T-helper 2 cell treated with Interferon-gamma antibody and Interleukin-4, amounts not matched to agents 100 ng/mL and 5 ng/mL, for 36 hours (primary cell): Measurements from ENCODE around the gene ENTREP3. TPM values are rescaled to one million over a fixed set of nuclear protein-coding genes. Genes with fewer than 3 reads are reported as not detected.

Source experiments
- intact Hi-C: fragments of 100-400 bp; cut with micrococcal nuclease; formaldehyde crosslinking; loops from one replicate; pipeline ENCODE4 v1.15.1; 2023
- total RNA-seq: library from RNA; stranded (reverse); gene quantifications from 2 replicates; pipeline ENCODE4 v1.2.3, GENCODE V29; 2022

ENTREP3 gene
- total RNA-seq, 1 donor from 2014 or later, result 19.2 TPM

DNA sequence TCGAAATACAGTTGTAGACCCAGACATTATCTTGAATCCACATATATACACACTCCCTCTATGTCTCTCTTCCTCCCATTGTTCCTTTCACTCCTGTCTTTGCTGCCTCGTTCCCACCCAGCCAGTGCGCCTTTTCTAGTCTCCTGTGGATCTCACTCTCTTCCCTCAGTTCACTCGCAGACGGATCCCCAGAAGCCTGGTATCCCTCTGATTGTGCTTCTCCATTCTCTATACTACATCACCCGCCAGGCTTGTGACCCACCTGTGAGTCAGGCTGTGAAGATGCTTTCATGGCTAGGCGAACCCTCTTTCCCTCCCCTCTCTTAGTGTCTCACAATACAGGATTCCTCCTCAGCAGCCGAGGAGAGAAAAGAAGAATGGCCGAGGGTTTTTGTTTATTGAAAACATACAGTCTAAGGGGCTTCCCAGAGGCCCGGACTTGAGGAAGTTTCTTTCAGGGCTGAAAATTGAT lies 23.4 kb upstream of the ENTREP3 start:
- intact Hi-C loops, result loop anchor here (10.0 kb wide), 1 partner anchor 286 kb away; the partner anchor contains the start of gene ASH1L

DNA sequence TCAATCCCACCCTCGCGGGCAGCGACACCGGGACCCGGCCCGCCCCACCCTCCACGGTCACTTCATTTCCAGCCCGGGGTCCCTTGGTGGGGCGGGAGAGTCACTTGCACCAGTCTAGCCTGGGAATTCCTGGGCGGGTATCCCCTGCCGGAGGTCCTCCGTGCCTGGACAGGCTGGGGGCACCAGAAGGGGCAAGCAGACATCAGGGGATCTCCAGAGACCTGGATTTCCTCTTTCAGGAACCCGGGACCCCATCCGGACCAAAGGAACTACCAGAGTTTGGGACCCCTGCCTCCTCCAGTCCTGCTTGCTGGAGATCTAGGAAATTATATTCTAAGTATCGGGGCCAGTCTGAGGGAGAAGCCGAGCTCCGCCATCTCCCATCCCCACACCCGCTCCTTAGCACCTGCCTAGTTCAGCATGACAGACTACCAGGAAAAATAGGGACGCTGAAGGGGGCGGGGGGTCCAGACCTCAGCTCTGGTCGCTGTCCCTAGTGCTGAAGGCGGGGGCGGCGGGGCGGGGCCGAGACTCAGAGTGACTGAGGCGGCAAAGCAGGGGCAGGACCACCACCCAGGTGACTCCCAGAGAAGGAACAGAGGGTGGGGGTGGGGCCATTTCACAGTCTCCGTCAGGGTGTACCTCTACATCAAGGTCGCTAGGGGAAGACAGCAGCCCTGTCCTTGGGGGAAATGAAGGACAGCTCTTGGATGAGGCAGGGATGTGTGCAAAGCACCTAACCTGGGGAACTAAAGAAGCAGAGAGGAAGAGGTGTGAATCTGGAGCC lies 22.8 kb upstream of the ENTREP3 start:
- intact Hi-C loops, result loop anchor here (1.0 to 10.0 kb wide), 3 partner anchors 30 to 287 kb away; partner anchors contain the start of genes ASH1L and FDPS

DNA sequence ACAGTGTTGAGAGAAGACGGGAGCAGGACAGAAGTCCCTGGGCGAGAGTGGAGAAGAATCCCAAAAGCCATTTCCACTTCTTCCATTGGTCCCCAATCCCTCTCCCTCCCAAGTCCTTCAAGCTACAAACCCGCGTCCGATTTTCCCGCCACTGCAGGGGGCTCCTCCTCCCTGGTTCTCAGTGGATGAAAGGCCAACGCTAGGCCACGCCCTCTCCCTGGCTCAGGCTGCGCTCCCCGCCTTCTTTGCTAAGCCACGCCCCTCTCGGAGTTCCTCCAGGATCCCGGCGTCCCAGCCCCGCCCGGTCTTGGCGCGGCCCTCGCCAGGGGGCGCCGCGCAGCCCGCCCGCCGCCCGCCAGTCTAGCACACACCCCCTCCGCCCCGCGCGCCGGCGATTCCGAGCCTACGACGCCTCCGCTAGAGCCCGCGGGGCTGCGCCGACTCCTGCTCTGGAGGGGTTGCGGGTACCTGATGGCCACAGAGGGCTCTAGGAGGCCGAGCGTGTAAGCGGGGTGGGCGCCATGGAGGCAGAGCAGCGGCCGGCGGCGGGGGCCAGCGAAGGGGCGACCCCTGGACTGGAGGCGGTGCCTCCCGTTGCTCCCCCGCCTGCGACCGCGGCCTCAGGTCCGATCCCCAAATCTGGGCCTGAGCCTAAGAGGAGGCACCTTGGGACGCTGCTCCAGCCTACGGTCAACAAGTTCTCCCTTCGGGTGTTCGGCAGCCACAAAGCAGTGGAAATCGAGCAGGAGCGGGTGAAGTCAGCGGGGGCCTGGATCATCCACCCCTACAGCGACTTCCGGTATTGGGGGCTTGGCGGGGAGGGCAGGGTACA lies 22.0 kb upstream of the ENTREP3 start, which contains the start of gene HCN3:
HCN3 (plus strand) TSS at position 394 of the 832 bp plus-strand sequence; CDS start at position 522, 128 bp downstream.
- intact Hi-C loops, result loop anchor here (1.0 to 10.0 kb wide), 3 partner anchors 31 to 288 kb away; partner anchors contain the start of genes ASH1L and FDPS

DNA sequence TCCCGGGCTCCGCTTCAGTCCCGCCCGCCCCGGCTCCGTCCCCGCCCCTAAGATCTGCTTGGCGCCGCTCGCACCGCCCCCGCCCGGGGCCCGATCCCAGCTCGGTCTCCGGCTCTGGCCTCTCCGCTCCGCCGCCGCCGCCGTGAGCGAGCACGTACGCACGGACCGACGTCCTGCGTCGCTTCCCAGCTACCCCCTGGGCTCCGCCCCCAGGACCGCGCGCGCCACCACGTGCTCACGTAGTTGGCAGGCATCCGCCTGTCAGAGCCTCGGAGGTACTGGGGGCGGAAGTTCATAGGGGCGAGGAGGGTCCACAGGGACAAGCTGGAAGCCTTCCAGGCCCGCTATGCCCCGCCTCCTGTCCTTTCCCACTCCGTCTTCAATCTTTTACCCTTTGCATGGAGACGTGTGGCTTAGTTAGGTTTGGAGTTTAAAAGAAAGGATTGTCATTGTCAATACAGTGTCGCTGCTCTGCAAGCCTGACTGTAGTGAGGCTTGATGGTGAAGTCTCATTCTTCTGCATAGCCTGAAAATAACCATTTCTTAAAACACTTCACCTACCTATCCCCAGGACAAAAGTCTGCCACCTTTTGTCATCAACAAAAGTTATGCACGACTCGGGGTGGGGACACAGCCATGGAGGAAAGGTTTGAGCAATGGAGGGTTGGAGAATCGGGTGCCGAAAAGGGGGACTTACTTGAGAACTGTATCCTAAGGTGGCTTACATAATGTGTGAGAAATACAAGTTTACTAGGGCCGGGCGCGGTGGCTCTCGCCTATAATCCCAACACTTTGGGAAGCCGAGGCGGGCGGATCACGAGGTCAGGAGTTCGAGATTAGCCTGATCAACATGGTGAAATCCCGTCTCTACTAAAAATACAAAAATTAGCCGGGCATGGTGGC lies 18.3 kb upstream of the ENTREP3 start, which contains the start of gene CLK2:
CLK2 (minus strand) TSS at position 162 of the 903 bp plus-strand sequence. CDS start 2,527 bp downstream, outside the sequence.
- intact Hi-C loops, result loop anchor here (1.0 to 10.0 kb wide), 5 partner anchors 11 to 291 kb away; partner anchors contain the start of genes ASH1L, ENTREP3 and SCAMP3

DNA sequence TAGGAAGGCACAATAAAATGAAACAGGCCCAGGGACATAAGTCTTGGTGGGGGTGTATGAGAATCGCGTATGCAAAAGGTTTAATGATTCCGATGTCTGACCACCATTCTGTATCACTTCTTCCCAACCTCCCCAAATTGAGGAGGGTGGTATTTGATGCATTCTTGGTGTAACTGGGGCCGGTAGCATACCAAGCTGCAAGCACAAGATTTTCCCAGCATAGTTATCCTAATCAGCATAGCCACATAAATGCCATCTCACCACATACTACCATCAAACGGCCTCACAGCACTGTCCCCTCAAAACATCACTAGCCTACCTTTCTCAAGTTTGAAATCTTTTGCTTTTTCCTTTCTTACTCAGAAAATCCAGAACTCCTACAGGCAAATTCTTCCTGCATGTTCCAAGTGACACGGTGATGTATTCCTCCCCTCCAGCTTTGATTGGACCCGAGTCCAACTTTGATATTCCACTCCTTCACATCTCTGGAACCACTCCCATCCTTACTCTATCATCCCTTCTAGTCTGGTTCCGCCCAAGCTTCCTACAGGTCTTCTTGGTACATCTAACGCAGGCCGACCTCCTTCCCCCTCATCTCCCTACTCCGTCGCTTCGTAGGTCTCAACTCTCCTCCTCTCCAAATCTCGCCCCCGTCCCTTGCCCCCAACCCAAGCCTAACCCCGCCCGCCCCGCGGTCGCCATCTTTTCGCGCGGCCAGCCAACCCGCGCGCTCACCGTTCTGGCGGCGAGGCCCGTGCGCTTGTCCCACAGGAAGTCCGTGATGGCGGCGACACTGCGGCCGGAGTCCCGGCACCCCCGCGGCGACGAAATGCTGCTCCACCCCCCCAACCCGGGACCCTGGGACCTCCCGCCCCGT lies 17.4 kb upstream of the ENTREP3 start:
- intact Hi-C loops, result loop anchor here (1.0 to 10.0 kb wide), 5 partner anchors 10 to 292 kb away; partner anchors contain the start of genes ASH1L, ENTREP3 and SCAMP3

DNA sequence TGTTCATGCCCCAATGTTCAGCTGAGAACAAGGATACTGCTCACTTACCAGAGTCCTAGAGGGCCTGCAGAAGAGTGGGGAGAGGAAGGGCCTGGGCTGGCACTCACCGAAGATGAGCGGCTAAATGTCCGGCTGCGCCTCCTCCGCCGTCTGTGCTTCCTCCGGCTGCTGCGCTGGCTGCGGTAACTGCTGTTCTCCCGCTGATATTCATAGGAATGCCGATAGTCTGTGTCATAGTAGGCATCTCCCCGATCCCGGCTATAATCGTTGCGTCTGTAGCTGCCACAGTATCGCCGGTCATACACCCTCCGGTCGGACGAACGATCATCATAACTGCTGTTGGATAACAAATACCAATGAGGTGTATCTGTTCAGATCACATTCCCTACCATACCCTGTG lies 14.1 kb upstream of the ENTREP3 start:
- intact Hi-C loops, result no loop called here

DNA sequence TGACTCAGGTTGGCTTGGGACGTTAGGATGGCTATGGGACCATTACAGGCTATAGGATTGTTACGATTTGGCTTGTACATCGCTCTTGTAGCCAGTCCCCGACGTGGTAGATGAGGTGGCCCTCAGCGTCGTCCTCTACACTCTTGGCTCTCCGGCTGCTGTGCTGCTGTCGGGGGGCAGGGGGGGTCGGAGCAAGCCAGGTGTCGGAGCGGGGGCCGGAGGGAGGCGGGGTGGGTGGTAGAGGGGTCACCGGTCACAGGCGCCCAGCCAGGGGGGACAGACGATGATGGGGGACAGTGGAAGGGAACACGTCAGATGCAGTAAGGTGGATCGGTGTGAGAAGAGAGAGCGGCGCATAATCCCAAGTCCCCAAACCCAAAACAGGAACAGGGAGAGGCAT lies 13.3 kb upstream of the ENTREP3 start:
- intact Hi-C loops, result no loop called here

DNA sequence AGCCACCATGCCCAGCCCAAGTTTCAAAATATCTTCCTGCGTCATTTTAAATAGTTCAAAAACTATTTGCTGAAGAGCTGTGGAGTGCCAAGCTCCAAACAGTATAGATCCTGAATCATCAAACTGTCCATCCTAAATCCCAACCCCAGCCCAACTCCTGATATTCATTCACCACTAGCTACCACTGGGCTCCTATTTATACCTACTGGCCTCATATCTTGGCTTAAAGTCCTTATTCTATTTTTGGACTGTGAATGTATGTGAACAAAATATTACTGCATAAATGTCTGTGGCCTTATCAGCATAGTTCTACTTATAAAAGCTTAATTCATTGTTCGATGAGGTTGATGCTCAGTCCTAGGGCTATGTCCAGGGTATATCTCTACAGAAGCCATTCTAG lies 12.1 kb upstream of the ENTREP3 start:
- intact Hi-C loops, result no loop called here

DNA sequence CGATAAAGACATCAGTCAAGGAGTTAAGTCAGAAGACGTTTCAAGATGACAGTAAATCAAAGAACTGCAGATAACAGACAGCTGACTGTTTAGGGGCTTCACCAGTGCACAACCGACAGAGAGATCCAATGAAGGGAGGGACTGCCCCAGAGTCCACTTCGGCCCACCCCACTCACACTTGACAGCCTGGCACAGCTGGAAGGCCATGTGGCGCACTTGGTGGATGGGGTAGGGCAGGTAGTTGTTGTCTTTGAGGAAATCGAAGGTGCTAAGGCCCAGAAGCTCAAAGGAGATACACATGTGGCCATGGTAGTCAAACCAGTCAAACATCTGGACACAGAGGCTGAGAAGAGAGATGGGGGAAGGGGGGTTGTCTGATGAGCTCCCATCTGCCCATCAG lies 11.3 kb upstream of the ENTREP3 start:
- intact Hi-C loops, result no loop called here

DNA sequence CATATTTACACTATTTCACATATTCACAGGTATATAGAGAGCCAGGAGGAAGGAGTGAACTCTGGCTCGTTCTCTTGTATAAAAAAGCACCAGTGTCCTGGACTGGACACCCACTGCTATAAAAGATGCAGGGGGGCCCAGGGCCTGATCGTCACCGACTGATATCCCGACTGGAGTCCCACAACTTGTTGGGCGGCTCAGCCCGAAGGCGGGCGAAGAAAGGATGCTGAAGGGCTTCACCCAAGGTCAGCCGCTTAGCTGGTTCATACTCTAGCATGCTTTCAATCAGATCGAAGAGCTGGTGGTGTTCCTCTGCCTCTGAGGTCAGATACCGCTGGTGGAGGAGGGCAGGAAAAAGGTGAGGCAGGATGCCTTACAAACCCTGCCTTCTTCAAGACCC lies 7.8 kb upstream of the ENTREP3 start:
- intact Hi-C loops, result no loop called here

DNA sequence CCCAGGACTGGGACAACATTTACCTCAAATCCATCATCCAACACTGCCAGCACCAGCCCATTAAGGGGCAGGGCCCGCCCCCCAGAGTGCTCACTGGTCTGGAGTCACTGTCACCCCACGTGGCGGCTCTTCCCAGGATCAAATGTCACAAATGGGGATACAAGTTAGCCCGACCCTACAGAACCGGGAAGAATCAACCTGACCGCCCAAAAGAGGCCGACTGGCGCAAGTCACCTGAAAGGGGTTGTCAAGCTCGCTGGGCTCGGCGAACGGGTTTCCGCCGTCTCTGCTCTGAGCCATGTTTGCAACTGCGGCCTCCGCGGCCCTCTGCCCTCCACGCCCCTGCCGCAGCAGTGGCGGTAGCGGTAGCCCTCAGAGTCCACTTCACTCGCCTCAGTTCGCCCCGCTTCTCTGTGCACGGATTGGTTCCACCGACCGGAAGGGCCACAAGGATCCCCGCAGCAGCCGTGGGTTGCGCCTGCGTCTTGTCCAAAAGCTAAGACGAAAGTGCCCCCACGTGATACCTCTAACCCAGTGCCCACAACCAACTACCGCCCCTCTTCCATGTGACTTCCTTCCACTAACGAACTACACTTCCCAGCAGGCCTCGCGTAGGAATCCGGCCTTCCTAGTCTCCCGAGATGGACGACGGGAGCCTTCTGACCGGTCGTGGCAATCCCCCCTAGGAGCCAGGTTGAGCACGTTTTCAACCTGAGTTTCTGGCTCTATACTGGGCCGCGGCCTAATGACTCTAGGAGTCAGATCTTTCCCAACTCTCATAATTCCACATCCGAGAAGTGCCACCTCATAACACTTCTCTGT lies 6.8 kb upstream of the ENTREP3 start, which contains the start of gene SCAMP3:
SCAMP3 (minus strand) TSS at position 509 of the 822 bp plus-strand sequence; CDS start at position 300, 209 bp downstream.
- intact Hi-C loops, result loop anchor here (1.0 kb wide), 2 partner anchors 11 to 12 kb away; partner anchors contain the start of gene CLK2

DNA sequence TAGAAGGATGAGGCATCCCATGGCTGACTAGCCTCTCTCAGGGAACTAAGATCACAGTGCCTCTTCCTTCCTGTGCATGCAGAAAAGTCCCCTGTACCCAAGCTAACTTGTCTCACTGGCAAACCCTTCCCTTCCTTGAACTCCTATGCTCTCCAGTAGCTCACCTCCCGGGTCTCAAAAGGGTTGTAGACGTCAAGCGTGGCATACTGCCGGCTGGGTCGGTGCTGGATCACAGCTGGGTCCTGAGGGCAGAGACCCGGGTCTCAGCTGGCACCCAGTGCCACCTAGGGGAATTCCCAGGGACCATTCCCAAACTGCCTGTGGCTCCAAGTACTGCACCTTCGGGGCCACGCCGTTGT lies 6.2 kb upstream of the ENTREP3 start:
- intact Hi-C loops, result no loop called here

DNA sequence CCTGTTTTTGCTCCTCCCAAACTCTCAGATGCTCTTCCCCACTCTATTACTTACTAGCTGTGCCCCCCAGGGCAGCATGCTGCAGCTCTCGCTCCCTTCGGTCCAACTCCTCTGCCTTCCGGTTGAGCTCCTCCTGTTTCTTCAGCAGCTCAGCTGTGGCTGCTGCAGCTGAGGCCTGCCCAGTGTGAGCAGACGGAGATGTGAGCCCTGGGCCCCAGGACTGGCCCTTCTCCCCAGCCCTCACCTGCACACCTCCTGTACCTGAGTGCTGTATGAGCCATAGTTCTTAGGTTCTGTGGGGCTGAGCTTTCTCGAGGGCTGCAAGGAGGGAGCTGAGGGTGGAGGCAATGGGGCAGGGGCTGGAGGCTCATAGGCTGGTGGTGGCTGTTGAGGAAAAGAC lies 5.0 kb upstream of the ENTREP3 start:
- intact Hi-C loops, result no loop called here

DNA sequence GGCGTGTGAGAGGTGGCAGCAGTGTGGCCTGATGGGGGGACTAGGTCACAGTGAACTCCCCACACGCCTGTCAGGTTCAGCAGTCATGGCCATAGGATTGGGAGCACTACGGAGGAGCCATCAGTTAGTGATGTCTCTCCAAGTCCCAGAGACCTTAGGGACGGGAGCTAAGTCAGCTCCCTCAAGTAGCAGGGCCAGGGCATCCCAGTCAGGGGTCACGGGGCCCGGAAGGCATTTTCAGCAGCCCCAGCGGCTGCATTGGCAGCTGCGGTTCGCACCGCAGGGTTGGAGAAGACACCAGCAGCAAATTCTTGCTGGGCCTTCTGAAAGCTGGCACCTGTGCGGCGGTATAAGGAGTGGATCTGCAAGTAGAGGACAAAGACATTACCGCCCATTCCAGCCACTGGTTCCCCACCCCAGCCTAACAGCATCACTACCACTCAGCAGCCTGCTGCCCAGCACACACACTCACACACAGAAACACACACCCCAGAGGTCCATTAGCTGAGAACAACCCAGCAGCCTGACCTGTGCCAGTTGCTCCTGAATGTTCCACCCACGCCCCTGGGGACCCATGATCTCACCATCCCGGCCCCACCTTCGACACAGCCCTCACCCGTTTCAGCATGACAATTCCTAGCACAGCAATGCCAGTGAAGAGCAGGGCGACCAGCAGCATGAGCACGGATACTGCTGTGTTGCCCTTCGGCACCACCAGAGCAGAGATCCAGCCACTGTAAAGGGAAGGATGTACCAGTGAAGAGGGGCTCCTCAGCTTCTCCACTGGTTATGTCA lies 972 bp upstream of the ENTREP3 start:
- intact Hi-C loops, result no loop called here

DNA sequence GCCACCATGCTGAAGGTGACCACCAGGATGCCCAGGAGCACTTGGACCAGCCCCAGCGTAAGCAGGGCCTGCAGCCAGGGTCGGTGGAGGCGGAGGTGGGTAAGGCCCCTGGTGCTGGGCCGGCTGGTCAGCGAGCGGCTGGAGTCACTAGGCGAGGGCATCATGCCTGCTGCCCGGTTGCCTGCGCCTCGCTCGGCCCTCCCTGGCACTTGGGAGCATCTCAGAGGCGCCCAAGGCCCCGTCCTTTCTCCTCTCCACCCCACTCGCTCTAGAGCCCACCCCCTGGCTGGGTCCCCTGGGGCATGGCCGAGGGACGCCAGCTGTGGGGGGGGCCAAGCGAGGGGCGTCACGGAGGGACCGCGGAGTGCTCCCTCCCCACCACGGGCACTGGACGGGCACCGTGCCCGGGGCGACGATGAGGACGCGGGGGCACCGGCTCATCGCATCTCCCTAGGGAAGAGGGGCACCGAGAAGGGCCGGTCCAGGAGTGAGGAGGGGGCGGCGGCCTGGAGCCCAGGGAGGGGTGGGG lies 505 bp downstream of the ENTREP3 start:
- intact Hi-C loops, result loop anchor here (2.0 kb wide), 1 partner anchor 18 kb away; the partner anchor contains the start of gene CLK2

DNA sequence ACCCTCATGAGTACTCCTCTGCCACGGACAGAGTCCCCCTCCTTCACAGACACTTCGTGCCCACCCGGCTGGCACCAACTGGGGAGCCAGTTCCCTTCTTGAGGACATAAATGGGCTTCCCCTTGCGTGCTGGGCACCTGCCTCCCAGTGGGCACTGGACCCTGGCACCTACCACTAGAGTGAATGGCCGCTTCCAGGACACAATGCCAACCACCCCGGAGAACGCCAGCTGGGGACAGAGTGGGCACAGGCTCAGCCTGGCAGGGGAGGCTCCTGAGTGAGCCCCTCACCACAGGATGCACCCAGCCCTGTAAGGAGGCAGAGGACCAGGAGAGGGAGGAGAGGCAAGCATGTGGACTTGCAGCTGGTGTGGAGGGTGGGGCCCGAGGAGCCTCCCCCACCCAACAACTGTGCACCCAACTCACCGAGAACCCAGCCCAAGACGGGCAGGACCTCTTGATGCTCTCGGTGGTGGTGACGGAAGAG lies 1.0 kb downstream of the ENTREP3 start:
- intact Hi-C loops, result loop anchor here (2.0 kb wide), 1 partner anchor 19 kb away; the partner anchor contains the start of gene CLK2

DNA sequence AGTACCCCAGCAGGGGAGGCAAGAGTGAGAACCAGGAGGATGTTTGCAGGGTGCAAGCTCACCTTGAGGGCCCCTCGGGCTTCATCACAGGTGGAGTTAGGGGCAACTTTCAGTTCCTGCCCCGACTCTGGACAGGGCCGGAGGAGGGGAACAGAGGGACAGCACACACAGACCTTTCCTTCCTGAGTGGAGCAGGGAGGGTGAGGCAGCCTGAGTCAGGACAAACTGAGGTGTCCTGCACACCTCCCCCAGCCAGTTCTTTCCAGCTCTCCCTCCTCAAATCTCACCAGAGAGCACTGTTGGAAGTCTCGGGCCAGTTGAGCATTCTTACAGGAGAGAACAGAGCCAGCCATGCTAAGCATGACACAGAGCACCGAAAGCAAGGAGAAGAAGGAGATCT lies 1.5 kb downstream of the ENTREP3 start:
- intact Hi-C loops, result loop anchor here (2.0 kb wide), 1 partner anchor 19 kb away; the partner anchor contains the start of gene CLK2
